Left ventricle myocardium superior (tissue), 1 donor: Measurements from ENCODE around the gene PARD6G. TPM values are rescaled to one million over a fixed set of nuclear protein-coding genes. Genes with fewer than 3 reads are reported as not detected.

Source experiments
- ATAC-seq: fragments of 200-7000 bp; cut with Tn5 transposase; one replicate; pipeline ENCODE4 v1.9.1; 2020; ENCODE audit warnings: mild to moderate bottlenecking, moderate library complexity
- DNase-seq: peaks from one replicate; pipeline ENCODE4 v3.0.0-alpha.2; 2020
- intact Hi-C: fragments of 100-400 bp; cut with micrococcal nuclease; formaldehyde crosslinking; loops from one replicate; pipeline ENCODE4 v1.11.0; 2022
- total RNA-seq: library from RNA; stranded (reverse); fragmentation: NEBNext Ultra II Directional; extraction: Animal tissue kit (Norgen Biotek cat#: 25700); gene quantifications from one replicate; pipeline ENCODE4 v1.2.1, GENCODE V29; 2021
- donor health status: DM: no; HTN: yes; CAD: no; lungs with severe emphysema.

The PARD6G gene
- total RNA-seq, 1 donor from 2014 or later: 4.0 TPM

DNA sequence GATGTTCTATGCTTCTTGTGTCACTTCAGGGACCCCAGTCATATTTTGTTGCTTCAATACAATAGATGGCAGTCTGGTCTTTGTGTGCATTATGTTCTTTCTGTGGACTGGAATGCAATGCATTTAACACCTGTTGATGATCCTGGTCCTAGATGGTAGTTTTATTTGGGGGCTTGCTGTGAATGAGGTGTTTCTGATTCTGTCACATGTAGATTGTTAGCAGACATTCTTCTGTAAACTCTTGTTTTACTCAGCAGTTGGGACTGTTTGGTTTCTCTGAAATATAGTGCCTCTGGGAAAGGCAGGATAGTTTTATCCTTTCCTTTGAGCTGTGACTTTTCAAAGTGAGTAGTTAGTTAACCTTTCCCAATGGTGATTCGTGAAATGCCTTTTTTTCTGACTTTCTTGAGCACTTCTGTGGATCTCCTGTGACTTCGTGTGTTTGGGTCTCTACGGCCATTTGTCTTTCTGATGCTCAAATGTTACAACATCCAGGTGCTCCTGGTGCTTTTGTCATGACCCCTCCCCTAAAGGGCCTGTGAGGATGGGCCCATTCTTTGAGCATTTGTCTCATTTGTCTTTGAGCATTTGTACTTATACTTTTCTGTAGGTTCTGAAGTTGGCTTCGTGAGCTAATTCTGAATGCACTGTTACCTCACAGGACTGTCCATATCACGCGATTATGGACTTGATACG lies 117.5 kb downstream of the PARD6G start:
- intact Hi-C loops: no loop called here
- no peak for ATAC-seq

DNA sequence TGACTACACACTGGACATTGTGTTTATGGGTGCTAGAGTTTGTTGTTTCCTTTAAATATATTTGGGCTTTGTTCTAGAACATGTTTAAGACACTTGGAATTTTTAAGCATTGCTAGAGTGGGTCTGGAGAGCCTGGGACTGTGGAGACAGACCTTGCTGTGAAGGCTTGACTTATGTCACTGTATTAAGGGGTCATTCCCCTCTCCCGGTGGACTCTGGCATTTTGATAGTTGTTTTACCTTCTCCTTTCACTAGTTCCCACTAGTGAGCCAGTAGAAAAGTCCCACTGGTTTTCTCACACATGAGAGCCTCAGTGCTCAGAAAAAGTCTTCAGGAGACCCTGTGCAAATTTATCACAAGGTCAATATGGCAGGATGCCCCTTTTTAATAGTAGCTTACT lies 119.7 kb downstream of the PARD6G start:
- ATAC-seq (no peak), DNase-seq (no peak)
- intact Hi-C loops: no loop called here

More for the DNA sequence above, 117.5 kb downstream of the PARD6G start:
- no peak for DNase-seq

GRCh38 chr18:80126797-80127196 lies 120.5 kb downstream of the PARD6G start:
- no peak for DNase-seq
- intact Hi-C loops: no loop called here
- no peak for ATAC-seq

DNA sequence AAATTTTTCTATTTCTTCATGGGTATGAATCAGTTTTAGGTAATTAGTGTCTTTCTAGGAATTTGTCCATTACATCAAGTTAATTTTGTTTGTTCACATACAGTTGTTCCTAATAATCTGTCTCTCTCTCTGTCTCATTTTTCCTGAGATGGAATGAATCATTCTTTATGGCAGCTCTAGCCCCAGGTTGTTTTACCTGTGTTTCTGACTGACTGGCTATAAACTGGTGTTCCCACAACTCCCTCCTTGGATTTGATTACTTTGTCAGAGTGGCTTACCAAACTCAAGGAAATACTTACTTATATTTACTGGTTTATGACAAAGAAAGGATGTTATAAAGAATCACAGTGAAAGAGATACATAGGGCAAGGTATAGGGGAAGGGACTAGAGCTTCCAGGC lies 123.2 kb downstream of the PARD6G start:
- intact Hi-C loops: no loop called here
- DNase-seq: no peak
- ATAC-seq: no peak

DNA sequence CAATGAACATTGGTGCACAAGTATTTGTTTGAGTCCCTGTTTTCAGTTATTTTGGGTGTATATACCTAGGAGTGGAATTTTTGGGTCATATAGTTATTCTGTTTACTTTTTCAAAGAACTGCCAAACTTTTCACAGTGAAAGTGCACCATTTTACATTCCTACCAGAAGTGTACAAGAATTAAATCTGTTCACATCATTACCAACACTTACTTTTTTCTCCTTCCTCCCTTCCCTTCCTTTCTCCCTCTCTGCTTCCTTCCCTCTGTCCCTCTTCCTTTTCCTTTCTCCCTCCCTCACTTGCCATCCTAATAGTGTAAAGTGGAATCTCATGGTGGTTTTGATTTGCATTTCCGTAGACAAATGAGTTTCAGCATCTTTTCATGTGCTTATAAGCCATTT lies 126.4 kb downstream of the PARD6G start:
- no peak for ATAC-seq
- intact Hi-C loops: no loop called here

DNA sequence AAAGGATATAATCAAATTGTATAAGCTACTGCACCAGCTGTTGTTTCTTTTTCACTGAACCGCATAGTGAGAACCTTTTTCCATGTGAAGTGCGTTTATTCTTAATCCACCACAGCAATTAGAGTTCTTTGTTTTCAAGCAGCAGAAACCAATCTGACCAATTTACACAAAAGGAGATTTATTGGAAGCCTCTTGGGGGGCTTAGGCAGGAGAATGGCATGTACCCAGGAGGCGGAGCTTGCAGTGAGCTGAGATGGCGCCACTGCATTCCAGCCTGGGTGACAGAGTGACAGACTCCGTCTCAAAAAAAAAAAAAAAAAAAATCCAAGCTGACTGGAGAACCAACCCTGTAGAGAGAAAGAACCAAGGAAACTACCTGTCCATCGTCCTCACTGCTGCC lies 128.2 kb downstream of the PARD6G start:
- ATAC-seq (no peak), DNase-seq (no peak)
- intact Hi-C loops: no loop called here

More for the DNA sequence above, 126.4 kb downstream of the PARD6G start:
- no peak for DNase-seq

DNA sequence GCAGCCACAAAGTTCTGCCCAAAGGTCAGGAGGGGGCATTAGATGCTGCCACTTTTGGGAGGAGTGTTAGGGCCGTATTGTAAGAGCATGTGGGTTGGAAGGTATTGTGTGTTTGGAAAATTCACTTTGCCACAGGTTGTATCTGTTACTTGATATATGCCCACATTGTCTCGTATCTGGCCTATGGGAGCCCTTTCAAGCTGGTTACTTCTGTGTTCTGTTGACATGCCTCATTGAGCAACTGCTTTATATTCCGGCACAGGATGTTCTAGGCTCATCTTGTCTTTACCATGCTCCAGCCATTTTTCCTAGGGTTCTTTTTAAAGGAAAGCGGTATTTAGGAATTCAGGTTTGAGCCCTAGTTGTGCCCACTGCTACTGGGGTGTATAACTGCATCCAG lies 132.3 kb downstream of the PARD6G start:
- intact Hi-C loops: no loop called here
- no peak for ATAC-seq
- no peak for DNase-seq

DNA sequence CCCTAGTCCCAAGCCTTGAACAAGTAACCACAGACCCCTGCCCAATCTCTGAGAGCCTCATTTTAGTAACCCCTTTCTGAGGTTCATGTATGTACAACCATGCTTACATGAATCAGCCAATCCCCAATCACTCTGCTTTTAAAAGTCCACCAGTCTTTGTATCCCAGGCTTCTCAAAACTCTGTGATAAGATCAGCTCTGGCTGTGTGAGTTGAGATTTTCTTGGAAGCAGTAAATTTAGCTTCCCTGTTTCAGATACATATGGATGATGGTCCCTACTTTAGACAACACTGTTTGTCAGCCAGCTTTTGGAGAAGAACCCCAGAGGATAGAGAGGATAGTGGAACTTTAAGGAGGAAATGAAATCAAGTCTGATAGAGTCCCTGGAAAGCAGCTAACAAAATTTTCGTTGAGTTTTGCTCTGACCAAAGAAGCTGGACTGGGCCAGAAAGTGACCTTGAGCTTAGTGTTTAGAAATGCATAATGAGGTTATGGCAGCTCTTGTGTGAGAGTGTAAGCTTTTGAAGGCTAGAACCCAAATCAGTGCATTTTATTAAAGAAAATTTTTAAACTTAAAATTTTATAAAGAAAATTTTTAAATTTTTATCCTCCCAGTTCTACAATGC lies 134.6 kb downstream of the PARD6G start:
- ATAC-seq (no peak), DNase-seq (no peak)
- intact Hi-C loops: no loop called here

DNA sequence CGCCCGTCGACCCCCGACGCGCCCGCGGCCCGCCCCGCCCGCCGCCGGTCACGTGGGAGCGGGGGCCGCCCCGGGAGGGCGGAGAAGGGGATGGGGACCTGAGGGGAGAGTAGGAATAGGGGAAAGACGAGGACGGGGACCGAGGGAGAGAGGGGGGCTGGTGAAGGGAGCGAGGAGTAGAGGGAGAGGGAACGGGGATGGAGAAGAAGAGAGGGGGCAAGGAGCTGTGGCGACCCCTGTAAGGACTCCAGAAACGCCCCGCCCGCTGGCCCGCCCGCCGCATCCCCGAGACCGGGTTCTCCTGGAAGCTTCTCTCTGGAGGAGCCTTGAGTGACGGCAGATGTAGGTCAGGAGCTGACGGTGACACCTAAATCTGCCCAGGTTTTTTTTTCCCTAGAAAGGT lies 137.6 kb downstream of the PARD6G start:
- DNase-seq: peak; percentile 55
- peak; percentile 34 for ATAC-seq

DNA sequence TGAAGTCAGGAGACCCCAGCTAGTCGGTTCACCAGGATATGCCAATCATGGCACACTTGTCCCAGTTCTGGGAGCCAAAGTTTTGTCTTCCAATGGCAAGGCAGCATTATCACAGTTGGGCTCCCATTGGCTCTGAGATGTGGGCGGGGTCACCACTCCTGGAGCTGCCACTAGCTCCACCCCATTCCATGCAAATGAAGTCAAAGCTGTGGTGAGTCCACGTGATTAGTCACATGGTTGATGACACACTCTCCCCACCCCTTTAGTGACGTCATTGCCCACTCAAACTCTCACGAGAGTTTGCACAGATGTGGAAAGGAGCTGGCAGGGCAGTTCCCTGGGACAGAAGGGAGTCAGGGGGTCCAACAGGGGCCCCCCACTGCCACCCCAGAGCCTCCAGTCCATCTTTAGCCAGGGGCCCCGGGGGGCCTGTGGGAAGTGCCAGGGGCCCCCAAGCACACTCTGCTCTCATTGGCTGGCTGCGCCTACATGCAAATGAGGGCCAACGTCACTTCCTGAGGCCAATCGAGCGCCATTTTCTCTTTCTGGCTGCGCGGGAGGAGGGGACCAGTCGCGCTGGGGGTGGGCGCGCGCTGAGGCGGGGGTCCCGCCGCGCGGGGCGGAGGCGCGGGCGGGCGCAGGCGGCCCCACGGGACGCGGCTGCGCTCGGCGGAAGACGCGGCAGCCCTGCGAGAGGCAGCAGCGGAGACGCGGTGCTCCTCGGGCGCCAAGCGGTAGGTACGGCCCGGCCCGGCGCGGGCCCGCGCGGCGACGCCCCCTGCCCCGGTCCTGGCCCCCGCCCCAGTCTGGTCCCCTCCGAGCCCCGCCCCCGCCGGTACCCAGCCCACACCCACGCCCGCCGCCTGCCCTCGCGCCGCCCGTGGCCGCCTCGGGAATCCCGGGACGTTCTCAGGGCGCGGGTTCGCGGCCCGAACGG lies 138.3 kb downstream of the PARD6G start, which contains the start of gene ADNP2:
Gene ADNP2 (plus strand): TSS at position 524 of the 937 bp plus-strand sequence. CDS start 8,281 bp downstream, outside the sequence.
- intact Hi-C loops: no loop called here
- ATAC-seq: peak; percentile 89
- DNase-seq: peak; percentile 76

More for the DNA sequence above, 137.6 kb downstream of the PARD6G start:
- intact Hi-C loops: no loop called here

GRCh38 chr18:80108121-80108536 lies 139.2 kb downstream of the PARD6G start:
- intact Hi-C loops: no loop called here
- ATAC-seq (peak; percentile 3), DNase-seq (no peak)

GRCh38 chr18:80107426-80107825 lies 139.9 kb downstream of the PARD6G start:
- intact Hi-C loops: no loop called here
- ATAC-seq (no peak), DNase-seq (no peak)

Other genes with a start within 250 kb of the PARD6G start
- 23.4 TPM for gene RBFA, start 213.1 kb downstream of the PARD6G start, total RNA-seq
- gene ADNP2, start 138.3 kb downstream of the PARD6G start, total RNA-seq: 7.1 TPM